ENCODE data around the gene PMEL. TPM values are rescaled to one million over a fixed set of nuclear protein-coding genes. Genes with fewer than 3 reads are reported as not detected.

The PMEL gene
- total RNA-seq, 3 donors from 2014 or later = 0.13 to 0.41 TPM; not detected in 1

Other genes with a start within 250 kb of the PMEL start
- 10 to 100 TPM; 60.7 to 65.7 (median 61.7) TPM for gene BLOC1S1, start 250.0 kb downstream of the PMEL start, total RNA-seq
- gene RDH5, start 245.6 kb downstream of the PMEL start, total RNA-seq = 1 to 10 TPM; 3.9 to 7.4 (median 5.1) TPM
- gene CD63, start 237.0 kb downstream of the PMEL start, total RNA-seq = 100 to 1,000 TPM; 158 to 177 (median 177) TPM
- 10 to 100 TPM; 12.3 to 15.5 (median 14.5) TPM for gene GDF11, start 222.9 kb downstream of the PMEL start, total RNA-seq
- 10 to 100 TPM; 65.8 to 78.5 (median 69.6) TPM for gene SARNP, start 148.3 kb downstream of the PMEL start, total RNA-seq
- gene ORMDL2, start 148.0 kb downstream of the PMEL start, total RNA-seq = 10 to 100 TPM; 45.9 to 57.0 (median 49.9) TPM
- 10 to 100 TPM; 32.4 to 38.2 (median 33.5) TPM for gene DNAJC14, start 136.5 kb downstream of the PMEL start, total RNA-seq
- not detected for gene MMP19, start 123.1 kb downstream of the PMEL start, total RNA-seq
- 10 to 100 TPM; 24.9 to 30.0 (median 28.4) TPM for gene PYM1, start 38.1 kb downstream of the PMEL start, total RNA-seq
- 100 to 1,000 TPM; 132 to 164 (median 153) TPM for gene DGKA, start 34.9 kb downstream of the PMEL start, total RNA-seq
- gene CDK2, start 788 bp upstream of the PMEL start, total RNA-seq = 10 to 100 TPM; 65.4 to 80.1 (median 74.1) TPM
- 10 to 100 TPM; 18.5 to 27.5 (median 22.6) TPM for gene RAB5B, start 8.0 kb upstream of the PMEL start, total RNA-seq
- 1 to 10 TPM in 2 of 3 donors, under 1 TPM in 1; 0.68 to 1.3 (median 1.2) TPM for gene SUOX, start 31.2 kb upstream of the PMEL start, total RNA-seq
- 10 to 100 TPM in 2 of 3 donors, 1 to 10 TPM in 1; 9.4 to 14.6 (median 10.5) TPM for gene IKZF4, start 55.0 kb upstream of the PMEL start, total RNA-seq
- gene RPS26, start 75.9 kb upstream of the PMEL start, total RNA-seq = 100 to 1,000 TPM in 2 of 3 donors, 10 to 100 TPM in 1; 73.1 to 118 (median 110) TPM
- 1 to 10 TPM in 1 of 3 donors, under 1 TPM in 2; 0.48 to 1.6 (median 0.63) TPM for gene ERBB3, start 114.1 kb upstream of the PMEL start, total RNA-seq
- gene PA2G4, start 138.5 kb upstream of the PMEL start, total RNA-seq = 100 to 1,000 TPM; 538 to 590 (median 573) TPM
- gene RPL41, start 150.6 kb upstream of the PMEL start, total RNA-seq = 1,000 to 10,000 TPM; 3,827 to 4,080 (median 3,837) TPM
- gene ZC3H10, start 152.2 kb upstream of the PMEL start, total RNA-seq = 1 to 10 TPM; 7.4 to 8.3 (median 8.2) TPM
- 100 to 1,000 TPM in 2 of 3 donors, 10 to 100 TPM in 1; 95.9 to 113 (median 106) TPM for gene ESYT1, start 162.2 kb upstream of the PMEL start, total RNA-seq
- gene MYL6B, start 186.5 kb upstream of the PMEL start, total RNA-seq = 10 to 100 TPM; 30.3 to 34.5 (median 30.8) TPM
- gene MYL6, start 192.3 kb upstream of the PMEL start, total RNA-seq = 100 to 1,000 TPM; 684 to 725 (median 686) TPM
- gene SMARCC2, start 223.4 kb upstream of the PMEL start, total RNA-seq = 10 to 100 TPM; 85.7 to 92.9 (median 86.4) TPM